Left lung (tissue), 10 donors: ENCODE results near the gene ICA1L. TPM values are rescaled to one million over a fixed set of nuclear protein-coding genes. Genes with fewer than 3 reads are reported as not detected.
A peak's percentile ranks its signal among the peaks of the same experiment; 100 is the strongest.

Experiments used
- ATAC-seq: fragments of 200-7000 bp; cut with Tn5 transposase; one replicate; pipeline ENCODE4 v1.9.1; 2020; ENCODE audit warnings: moderate library complexity
- DNase-seq, 4 donors: peaks; one replicate each; pipeline ENCODE4 v3.0.0-alpha.2; 2013 to 2020
- H3K27ac ChIP-seq, 2 donors: fragments of 200-600 bp; sonication (generic) in 1 of 2; one replicate each; pipeline versions ENCODE4 v1.5.0 to v1.8.0; 2020 to 2021
- H3K27me3 ChIP-seq, 2 donors: fragments of 200-600 bp; sonication (generic) in 1 of 2; one replicate each; pipeline versions ENCODE4 v1.5.0 to v1.8.0; 2020 to 2021
- H3K36me3 ChIP-seq, 2 donors: fragments of 200-600 bp; sonication (generic) in 1 of 2; one replicate each; pipeline versions ENCODE4 v1.5.0 to v1.8.0; 2020 to 2021
- H3K4me1 ChIP-seq, 2 donors: fragments of 200-600 bp; one replicate each; pipeline ENCODE4 v1.8.0; 2021
- H3K4me3 ChIP-seq, 2 donors: fragments of 200-600 bp; sonication (generic) in 1 of 2; one replicate each; pipeline versions ENCODE4 v1.5.0 to v1.8.0; 2020 to 2021; ENCODE audit warnings: mild to moderate bottlenecking in 1 of 2
- H3K9me3 ChIP-seq, 2 donors: fragments of 200-600 bp; sonication (generic) in 1 of 2; one replicate each; pipeline versions ENCODE4 v1.5.0 to v1.8.0; 2020 to 2021
- intact Hi-C, 2 donors: fragments of 100-400 bp; cut with DNase I; formaldehyde crosslinking; loops; one replicate each; pipeline versions ENCODE4 v1.11.2 to v1.14.2; 2022
- polyA plus RNA-seq, 6 donors: library from polyadenylated mRNA; unstranded; fragments of 120-200 nt; gene quantifications; one replicate each; pipeline ENCODE4 v1.2.1, GENCODE V29; 2013; ENCODE audit not compliant: insufficient read length in 6 of 6
- total RNA-seq, 2 donors: library from RNA; stranded (reverse); fragmentation: NEBNext Ultra II Directional; extraction: Animal tissue kit (Norgen Biotek cat#: 25700); gene quantifications; one replicate each; pipeline ENCODE4 v1.2.1, GENCODE V29; 2021
- TF ChIP-seq, protein P1 (sequence below), 2 donors: fragments of 200-600 bp; sonication (generic) in 1 of 2; IDR thresholded peaks; one replicate each; pipeline versions ENCODE4 v1.5.0 to v1.8.0; 2021; ENCODE audit warnings: antibody characterized with exemption in 2 of 2
- donor health status: DM: no; HTN: yes; CAD: no.
- donor health status: DM: no; HTN: no; CAD: no.

ICA1L gene
- total and polyA plus RNA-seq, 8 donors = 2.6 to 22.8 (median 21.1) TPM

GRCh38 chr2:202773301-202773973 is 98.1 kb downstream of the ICA1L start:
- ATAC-seq (no peak), DNase-seq (no peak)
- Histone ChIP-seq H3K4me1 (no peaks in the 10 kb centered on the region), H3K27ac (no peak overlapping the region), H3K4me3 (no peak overlapping the region), H3K9me3 (no peaks in the 10 kb centered on the region), H3K36me3 (peaks cover 0 to 10% of the 10 kb centered on the region in 2 donors), H3K27me3 (no peaks in the 10 kb centered on the region)
- TF ChIP-seq, protein P1, sequence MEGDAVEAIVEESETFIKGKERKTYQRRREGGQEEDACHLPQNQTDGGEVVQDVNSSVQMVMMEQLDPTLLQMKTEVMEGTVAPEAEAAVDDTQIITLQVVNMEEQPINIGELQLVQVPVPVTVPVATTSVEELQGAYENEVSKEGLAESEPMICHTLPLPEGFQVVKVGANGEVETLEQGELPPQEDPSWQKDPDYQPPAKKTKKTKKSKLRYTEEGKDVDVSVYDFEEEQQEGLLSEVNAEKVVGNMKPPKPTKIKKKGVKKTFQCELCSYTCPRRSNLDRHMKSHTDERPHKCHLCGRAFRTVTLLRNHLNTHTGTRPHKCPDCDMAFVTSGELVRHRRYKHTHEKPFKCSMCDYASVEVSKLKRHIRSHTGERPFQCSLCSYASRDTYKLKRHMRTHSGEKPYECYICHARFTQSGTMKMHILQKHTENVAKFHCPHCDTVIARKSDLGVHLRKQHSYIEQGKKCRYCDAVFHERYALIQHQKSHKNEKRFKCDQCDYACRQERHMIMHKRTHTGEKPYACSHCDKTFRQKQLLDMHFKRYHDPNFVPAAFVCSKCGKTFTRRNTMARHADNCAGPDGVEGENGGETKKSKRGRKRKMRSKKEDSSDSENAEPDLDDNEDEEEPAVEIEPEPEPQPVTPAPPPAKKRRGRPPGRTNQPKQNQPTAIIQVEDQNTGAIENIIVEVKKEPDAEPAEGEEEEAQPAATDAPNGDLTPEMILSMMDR (IDR thresholded peaks at IDR 0.05) = no peak
- intact Hi-C loops = no loop called here

DNA sequence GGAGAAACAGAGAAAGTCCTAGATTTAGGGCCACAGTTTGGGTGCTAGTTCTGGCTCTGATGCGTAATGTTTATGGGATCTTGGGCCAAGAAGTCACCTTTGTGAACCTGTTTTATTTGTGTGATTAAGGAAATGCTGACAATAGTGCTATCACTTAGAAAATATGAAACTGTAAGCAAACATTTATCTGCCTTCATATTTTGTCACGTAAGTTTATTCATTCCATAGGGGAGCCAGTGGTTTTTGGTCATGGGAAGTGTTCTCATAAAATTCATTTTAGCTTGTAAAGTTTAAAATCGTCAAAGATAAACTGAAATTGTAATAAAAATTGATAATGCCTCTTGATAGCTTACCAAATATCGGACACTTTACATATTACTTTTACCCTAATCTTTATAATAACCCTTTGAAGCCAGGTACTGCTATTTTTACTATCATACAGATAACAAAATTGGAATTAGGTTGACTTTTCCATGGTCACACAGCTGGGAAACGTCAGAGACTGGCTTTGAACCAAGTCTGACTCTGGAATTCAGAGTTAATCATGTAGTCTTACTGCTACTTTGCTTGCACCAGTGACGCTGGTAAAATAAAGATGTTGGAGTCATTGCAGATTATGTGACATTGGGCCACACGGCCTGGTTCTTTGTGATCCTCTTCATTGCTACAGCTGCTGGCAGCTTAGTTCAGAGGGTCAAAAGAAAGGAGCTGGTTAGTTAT is 99.7 kb downstream of the ICA1L start:
- peak in 2 of 4 donors; percentile 62 to 67 for DNase-seq

GRCh38 chr2:202771336-202771735 is 100.2 kb downstream of the ICA1L start:
- peaks cover 0 to 10% of the 10 kb centered on the region in 2 donors for H3K36me3 ChIP-seq
- no peaks in the 10 kb centered on the region for H3K27me3 ChIP-seq
- TF ChIP-seq, protein P1 (IDR thresholded peaks at IDR 0.05) = no peak
- H3K9me3 ChIP-seq = no peaks in the 10 kb centered on the region
- H3K4me1 ChIP-seq = no peaks in the 10 kb centered on the region
- intact Hi-C loops = no loop called here
- no peak overlapping the region for H3K27ac ChIP-seq
- no peak overlapping the region for H3K4me3 ChIP-seq
- ATAC-seq (no peak), DNase-seq (no peak)

More for the DNA sequence above, 99.7 kb downstream of the ICA1L start:
- Histone ChIP-seq H3K4me1 (no peaks in the 10 kb centered on the region), H3K36me3 (peaks cover 0 to 10% of the 10 kb centered on the region in 2 donors), H3K9me3 (no peaks in the 10 kb centered on the region), H3K4me3 (no peak overlapping the region), H3K27ac (no peak overlapping the region), H3K27me3 (no peaks in the 10 kb centered on the region)
- TF ChIP-seq, protein P1 (IDR thresholded peaks at IDR 0.05) = no peak
- no peak for ATAC-seq
- intact Hi-C loops = no loop called here

- TF ChIP-seq, protein P1 (IDR thresholded peaks at IDR 0.05) = no peak
- Histone ChIP-seq H3K36me3 (peaks cover 0 to 6% of the 10 kb centered on the region in 2 donors), H3K4me1 (no peaks in the 10 kb centered on the region), H3K27ac (no peak overlapping the region), H3K4me3 (no peak overlapping the region), H3K9me3 (no peaks in the 10 kb centered on the region), H3K27me3 (no peaks in the 10 kb centered on the region)
- intact Hi-C loops = no loop called here
- ATAC-seq (no peak), DNase-seq (no peak)
These were observed 102.4 kb downstream of the ICA1L start for GRCh38 chr2:202769201-202769600.

DNA sequence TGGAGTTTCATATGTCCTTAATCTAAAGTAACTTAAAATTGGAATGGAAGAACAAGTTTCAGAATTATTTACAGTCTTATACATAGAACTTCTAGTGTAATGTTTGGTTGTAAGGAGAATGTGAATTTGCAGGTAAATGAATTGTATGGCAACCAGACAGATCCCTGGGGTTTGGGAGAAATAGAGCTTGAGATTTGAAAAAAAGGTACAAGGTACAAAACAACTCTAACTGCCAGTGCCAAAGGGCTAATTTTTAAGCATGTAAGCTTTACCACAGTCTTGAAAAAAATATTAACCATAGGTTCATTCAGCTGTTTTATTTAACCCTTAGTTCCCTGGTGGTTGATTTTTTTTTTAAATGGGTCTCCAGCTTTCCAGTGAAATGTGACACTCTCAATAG is 103.3 kb downstream of the ICA1L start:
- Histone ChIP-seq H3K27ac (no peak overlapping the region), H3K9me3 (no peaks in the 10 kb centered on the region), H3K4me1 (no peaks in the 10 kb centered on the region), H3K36me3 (peaks cover 0 to 4% of the 10 kb centered on the region in 2 donors), H3K4me3 (no peak overlapping the region), H3K27me3 (no peaks in the 10 kb centered on the region)
- no peak for DNase-seq
- ATAC-seq = no peak
- TF ChIP-seq, protein P1 (IDR thresholded peaks at IDR 0.05) = no peak
- intact Hi-C loops = no loop called here
